Osteocyte (in vitro differentiated cells): Measurements from ENCODE around the gene CCDC175. TPM values are rescaled to one million over a fixed set of nuclear protein-coding genes. Genes with fewer than 3 reads are reported as not detected.

ENCODE experiments used
- DNase-seq: peaks from one replicate; pipeline ENCODE4 v3.0.0; 2021; ENCODE audit warnings: mixed read lengths; ENCODE audit not compliant: unreplicated experiment; ENCODE audit errors: extremely low spot score
- H3K27ac Mint-ChIP-seq: one replicate; pipeline ENCODE4 v1.8.0; 2021; ENCODE audit warnings: mild to moderate bottlenecking, mixed read lengths; ENCODE audit not compliant: unreplicated experiment
- H3K27me3 Mint-ChIP-seq: one replicate; pipeline ENCODE4 v1.8.0; 2021; ENCODE audit warnings: mixed read lengths; ENCODE audit not compliant: unreplicated experiment
- H3K36me3 Mint-ChIP-seq: one replicate; pipeline ENCODE4 v1.8.0; 2021; ENCODE audit warnings: mixed read lengths; ENCODE audit not compliant: unreplicated experiment
- H3K4me1 Mint-ChIP-seq: one replicate; pipeline ENCODE4 v1.8.0; 2021; ENCODE audit warnings: mixed read lengths; ENCODE audit not compliant: unreplicated experiment
- H3K4me3 Mint-ChIP-seq: one replicate; pipeline ENCODE4 v1.8.0; 2021; ENCODE audit warnings: mild to moderate bottlenecking, moderate library complexity, mixed read lengths; ENCODE audit not compliant: unreplicated experiment
- H3K9me3 Mint-ChIP-seq: one replicate; pipeline ENCODE4 v1.8.0; 2021; ENCODE audit warnings: mixed read lengths; ENCODE audit not compliant: unreplicated experiment
- CTCF ChIP-seq: fragments of 200-600 bp; sonication (generic); IDR thresholded peaks from 2 replicates; pipeline ENCODE4 v1.5.0; 2021; ENCODE audit warnings: antibody characterized with exemption, mild to moderate bottlenecking, moderate library complexity
- total RNA-seq: library from RNA; stranded (reverse); gene quantifications from 2 replicates; pipeline ENCODE4 v1.2.1, GENCODE V29; 2021

CCDC175 gene
- total RNA-seq, 1 donor from 2014 or later = not detected

GRCh38 chr14:59583755-59584154, 7.1 kb upstream of the CCDC175 start:
- H3K27ac Mint-ChIP-seq = no peak overlapping the region
- DNase-seq = no peak
- no peaks in the 10 kb centered on the region for H3K36me3 Mint-ChIP-seq
- no peaks in the 10 kb centered on the region for H3K4me1 Mint-ChIP-seq
- no peak overlapping the region for H3K4me3 Mint-ChIP-seq
- peaks cover 5% of the 10 kb centered on the region for H3K27me3 Mint-ChIP-seq
- TF ChIP-seq CTCF = no peak
- no peaks in the 10 kb centered on the region for H3K9me3 Mint-ChIP-seq

GRCh38 chr14:59582845-59583509, 6.4 kb upstream of the CCDC175 start:
- Mint-ChIP-seq H3K4me1 (no peaks in the 10 kb centered on the region), H3K36me3 (no peaks in the 10 kb centered on the region), H3K9me3 (no peaks in the 10 kb centered on the region), H3K27me3 (peaks cover 5% of the 10 kb centered on the region), H3K4me3 (no peak overlapping the region), H3K27ac (no peak overlapping the region)
- TF ChIP-seq CTCF = no peak
- no peak for DNase-seq

GRCh38 chr14:59582161-59582560, 5.5 kb upstream of the CCDC175 start:
- no peak for TF ChIP-seq CTCF
- no peaks in the 10 kb centered on the region for H3K4me1 Mint-ChIP-seq
- H3K27ac Mint-ChIP-seq = no peak overlapping the region
- H3K36me3 Mint-ChIP-seq = no peaks in the 10 kb centered on the region
- H3K4me3 Mint-ChIP-seq = no peak overlapping the region
- peaks cover 5% of the 10 kb centered on the region for H3K27me3 Mint-ChIP-seq
- no peaks in the 10 kb centered on the region for H3K9me3 Mint-ChIP-seq
- no peak for DNase-seq

- peaks cover 10% of the 10 kb centered on the region for H3K27me3 Mint-ChIP-seq
- no peak overlapping the region for H3K27ac Mint-ChIP-seq
- H3K36me3 Mint-ChIP-seq = no peaks in the 10 kb centered on the region
- H3K4me3 Mint-ChIP-seq = no peak overlapping the region
- H3K4me1 Mint-ChIP-seq = peaks cover 3% of the 10 kb centered on the region
- no peak for TF ChIP-seq CTCF
- no peak for DNase-seq
- no peaks in the 10 kb centered on the region for H3K9me3 Mint-ChIP-seq
Measured at GRCh38 chr14:59580911-59581310, 4.3 kb upstream of the CCDC175 start.

- no peak overlapping the region for H3K27ac Mint-ChIP-seq
- H3K4me1 Mint-ChIP-seq = no peaks in the 10 kb centered on the region
- H3K36me3 Mint-ChIP-seq = no peaks in the 10 kb centered on the region
- no peak for DNase-seq
- TF ChIP-seq CTCF = no peak
- H3K4me3 Mint-ChIP-seq = no peak overlapping the region
- peaks cover 46% of the 10 kb centered on the region for H3K27me3 Mint-ChIP-seq
- H3K9me3 Mint-ChIP-seq = no peaks in the 10 kb centered on the region
Measured at GRCh38 chr14:59570122-59570521, 6.5 kb downstream of the CCDC175 start.
